Mesothelial cell of epicardium (in vitro differentiated cells): ENCODE results near the gene DSG4. TPM values are rescaled to one million over a fixed set of nuclear protein-coding genes. Genes with fewer than 3 reads are reported as not detected.
"Not testable (repeated sequence)": the region's sequence is repeated elsewhere in the genome, so short reads cannot be mapped to it uniquely, and the experiment has no call there.

Experiments used
- DNase-seq, 2 experiments: peaks; one replicate each; pipeline ENCODE4 v3.0.0; 2021; ENCODE audit warnings: low spot score in 2 of 2; ENCODE audit not compliant: unreplicated experiment in 2 of 2
- H3K27ac Mint-ChIP-seq: 2 replicates; pipeline ENCODE4 v1.8.0; 2021; ENCODE audit warnings: mixed read lengths
- H3K27me3 Mint-ChIP-seq: 2 replicates; pipeline ENCODE4 v1.8.0; 2021; ENCODE audit warnings: low read depth, mixed read lengths
- H3K36me3 Mint-ChIP-seq: 2 replicates; pipeline ENCODE4 v1.8.0; 2021; ENCODE audit warnings: mixed read lengths
- H3K4me1 Mint-ChIP-seq: 2 replicates; pipeline ENCODE4 v1.8.0; 2021; ENCODE audit warnings: mixed read lengths
- H3K4me3 Mint-ChIP-seq: 2 replicates; pipeline ENCODE4 v1.8.0; 2021; ENCODE audit warnings: mild to moderate bottlenecking, moderate library complexity, mixed read lengths
- H3K9me3 Mint-ChIP-seq: 2 replicates; pipeline ENCODE4 v1.8.0; 2021; ENCODE audit warnings: mixed read lengths
- total RNA-seq: library from RNA; stranded (reverse); gene quantifications from 3 replicates; pipeline ENCODE4 v1.2.1, GENCODE V29; 2021
- TF ChIP-seq, protein P1 (sequence below): fragments of 200-600 bp; sonication (generic); IDR thresholded peaks from one replicate; pipeline ENCODE4 v1.5.0; 2021; ENCODE audit warnings: antibody characterized with exemption; ENCODE audit not compliant: unreplicated experiment

DSG4 gene, protein sequence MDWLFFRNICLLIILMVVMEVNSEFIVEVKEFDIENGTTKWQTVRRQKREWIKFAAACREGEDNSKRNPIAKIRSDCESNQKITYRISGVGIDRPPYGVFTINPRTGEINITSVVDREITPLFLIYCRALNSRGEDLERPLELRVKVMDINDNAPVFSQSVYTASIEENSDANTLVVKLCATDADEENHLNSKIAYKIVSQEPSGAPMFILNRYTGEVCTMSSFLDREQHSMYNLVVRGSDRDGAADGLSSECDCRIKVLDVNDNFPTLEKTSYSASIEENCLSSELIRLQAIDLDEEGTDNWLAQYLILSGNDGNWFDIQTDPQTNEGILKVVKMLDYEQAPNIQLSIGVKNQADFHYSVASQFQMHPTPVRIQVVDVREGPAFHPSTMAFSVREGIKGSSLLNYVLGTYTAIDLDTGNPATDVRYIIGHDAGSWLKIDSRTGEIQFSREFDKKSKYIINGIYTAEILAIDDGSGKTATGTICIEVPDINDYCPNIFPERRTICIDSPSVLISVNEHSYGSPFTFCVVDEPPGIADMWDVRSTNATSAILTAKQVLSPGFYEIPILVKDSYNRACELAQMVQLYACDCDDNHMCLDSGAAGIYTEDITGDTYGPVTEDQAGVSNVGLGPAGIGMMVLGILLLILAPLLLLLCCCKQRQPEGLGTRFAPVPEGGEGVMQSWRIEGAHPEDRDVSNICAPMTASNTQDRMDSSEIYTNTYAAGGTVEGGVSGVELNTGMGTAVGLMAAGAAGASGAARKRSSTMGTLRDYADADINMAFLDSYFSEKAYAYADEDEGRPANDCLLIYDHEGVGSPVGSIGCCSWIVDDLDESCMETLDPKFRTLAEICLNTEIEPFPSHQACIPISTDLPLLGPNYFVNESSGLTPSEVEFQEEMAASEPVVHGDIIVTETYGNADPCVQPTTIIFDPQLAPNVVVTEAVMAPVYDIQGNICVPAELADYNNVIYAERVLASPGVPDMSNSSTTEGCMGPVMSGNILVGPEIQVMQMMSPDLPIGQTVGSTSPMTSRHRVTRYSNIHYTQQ
- 0.07 to 0.09 TPM (median 0.09 TPM) in 3 replicates for total RNA-seq

DNA sequence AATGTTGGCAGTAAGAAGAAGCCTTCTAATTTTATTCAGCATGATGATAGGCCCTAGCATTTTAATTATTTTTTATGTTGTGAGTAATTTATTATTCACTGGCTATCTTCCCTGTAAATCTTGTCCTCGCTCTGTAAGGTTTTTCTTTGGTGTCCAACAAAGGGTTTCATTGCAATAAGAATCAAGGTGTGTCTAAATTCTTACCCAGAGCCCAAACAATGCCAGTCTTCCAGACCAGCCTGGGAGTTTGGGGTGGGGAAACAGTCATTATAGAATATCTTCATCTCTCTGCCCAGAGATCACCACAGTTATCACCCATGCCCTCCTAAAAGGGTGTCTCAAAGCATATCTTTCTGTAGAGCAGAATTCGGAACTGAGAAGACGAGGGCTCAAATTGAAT, at the start of gene DSG4:
Gene DSG4, plus strand, starts transcription at position 301 of the 400 bp plus-strand sequence. CDS start 135 bp downstream, outside the sequence.
- no peaks in the 10 kb centered on the region for H3K36me3 Mint-ChIP-seq
- H3K4me3 Mint-ChIP-seq, result no peak within 1 kb of the TSS
- no peak within 1 kb of the TSS for H3K27ac Mint-ChIP-seq
- H3K9me3 Mint-ChIP-seq, result no peaks in the 10 kb centered on the region
- no peaks in the 10 kb centered on the region for H3K27me3 Mint-ChIP-seq
- TF ChIP-seq, protein P1, sequence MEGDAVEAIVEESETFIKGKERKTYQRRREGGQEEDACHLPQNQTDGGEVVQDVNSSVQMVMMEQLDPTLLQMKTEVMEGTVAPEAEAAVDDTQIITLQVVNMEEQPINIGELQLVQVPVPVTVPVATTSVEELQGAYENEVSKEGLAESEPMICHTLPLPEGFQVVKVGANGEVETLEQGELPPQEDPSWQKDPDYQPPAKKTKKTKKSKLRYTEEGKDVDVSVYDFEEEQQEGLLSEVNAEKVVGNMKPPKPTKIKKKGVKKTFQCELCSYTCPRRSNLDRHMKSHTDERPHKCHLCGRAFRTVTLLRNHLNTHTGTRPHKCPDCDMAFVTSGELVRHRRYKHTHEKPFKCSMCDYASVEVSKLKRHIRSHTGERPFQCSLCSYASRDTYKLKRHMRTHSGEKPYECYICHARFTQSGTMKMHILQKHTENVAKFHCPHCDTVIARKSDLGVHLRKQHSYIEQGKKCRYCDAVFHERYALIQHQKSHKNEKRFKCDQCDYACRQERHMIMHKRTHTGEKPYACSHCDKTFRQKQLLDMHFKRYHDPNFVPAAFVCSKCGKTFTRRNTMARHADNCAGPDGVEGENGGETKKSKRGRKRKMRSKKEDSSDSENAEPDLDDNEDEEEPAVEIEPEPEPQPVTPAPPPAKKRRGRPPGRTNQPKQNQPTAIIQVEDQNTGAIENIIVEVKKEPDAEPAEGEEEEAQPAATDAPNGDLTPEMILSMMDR, result no peak
- DNase-seq, result no peak
- H3K4me1 Mint-ChIP-seq, result peaks cover 2% of the 10 kb centered on the region

DNA sequence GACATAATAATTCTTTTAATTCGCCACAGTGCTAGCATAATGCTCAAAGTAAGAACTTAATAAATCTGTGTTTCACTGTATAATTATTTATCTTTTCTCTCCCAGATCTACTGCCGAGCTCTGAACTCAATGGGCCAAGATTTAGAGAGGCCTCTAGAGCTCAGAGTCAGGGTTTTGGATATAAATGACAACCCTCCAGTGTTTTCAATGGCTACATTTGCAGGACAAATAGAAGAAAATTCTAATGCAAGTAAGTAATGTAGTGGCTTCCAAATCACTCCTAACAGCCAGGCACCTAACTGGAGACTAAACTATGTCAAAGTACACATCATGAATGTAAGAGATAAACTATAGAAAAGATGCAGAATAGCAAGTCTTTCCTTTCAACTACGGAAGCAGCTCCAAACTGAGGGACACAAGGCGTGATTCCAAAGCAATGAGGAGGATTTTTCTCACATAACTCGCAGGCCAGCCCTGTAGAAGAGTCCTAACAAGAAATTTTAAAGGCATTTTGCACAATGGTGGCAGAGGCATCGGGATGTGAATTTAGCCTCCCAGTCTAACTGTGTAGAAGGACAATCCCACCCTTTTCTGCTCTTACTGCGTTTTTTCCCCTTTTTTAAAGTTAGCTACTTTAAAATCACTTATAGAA, 46.7 kb upstream of the DSG4 start:
- Mint-ChIP-seq H3K4me1 (peaks cover 7% of the 10 kb centered on the region), H3K36me3 (no peaks in the 10 kb centered on the region), H3K4me3 (no peak overlapping the region), H3K27ac (no peak overlapping the region), H3K9me3 (no peaks in the 10 kb centered on the region), H3K27me3 (no peaks in the 10 kb centered on the region)
- TF ChIP-seq, protein P1, result no peak
- DNase-seq, result no peak

DNA sequence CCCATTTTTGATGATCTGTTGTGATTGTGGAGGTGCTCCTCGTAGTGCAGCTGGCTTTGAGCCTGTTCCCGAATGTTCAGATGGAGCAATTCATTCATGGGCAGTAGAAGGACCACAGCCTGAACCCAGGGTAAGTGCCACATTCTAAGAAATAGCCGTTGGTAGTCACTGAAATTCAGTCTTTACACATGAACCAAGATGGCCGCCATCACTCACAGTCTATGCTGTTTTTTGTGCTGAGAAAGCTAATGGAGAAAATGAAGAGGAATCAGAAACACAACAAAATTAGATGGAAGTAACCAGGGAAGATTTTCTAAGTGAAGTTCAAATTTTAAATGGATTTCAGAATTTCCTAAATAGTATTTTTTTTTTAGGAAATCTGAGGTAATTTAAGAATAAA, 33.1 kb upstream of the DSG4 start:
- H3K27ac Mint-ChIP-seq, result no peak overlapping the region
- no peaks in the 10 kb centered on the region for H3K36me3 Mint-ChIP-seq
- TF ChIP-seq, protein P1, result no peak
- H3K27me3 Mint-ChIP-seq, result no peaks in the 10 kb centered on the region
- DNase-seq, result no peak
- H3K4me3 Mint-ChIP-seq, result no peak overlapping the region
- no peaks in the 10 kb centered on the region for H3K9me3 Mint-ChIP-seq
- H3K4me1 Mint-ChIP-seq, result no peaks in the 10 kb centered on the region

DNA sequence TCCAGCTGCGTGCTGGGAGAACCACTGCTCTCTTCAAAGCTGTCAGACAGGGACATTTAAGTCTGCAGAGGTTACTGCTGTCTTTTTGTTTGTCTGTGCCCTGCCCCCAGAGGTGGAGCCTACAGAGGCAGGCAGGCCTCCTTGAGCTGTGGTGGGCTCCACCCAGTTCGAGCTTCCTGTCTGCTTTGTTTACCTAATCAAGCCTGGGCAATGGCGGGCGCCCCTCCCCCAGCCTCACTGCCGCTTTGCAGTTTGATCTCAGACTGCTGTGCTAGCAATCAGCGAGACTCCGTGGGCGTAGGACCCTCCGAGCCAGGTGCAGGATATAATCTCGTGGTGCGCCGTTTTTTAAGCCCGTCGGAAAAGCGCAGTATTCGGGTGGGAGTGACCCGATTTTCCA, 23.2 kb upstream of the DSG4 start:
- H3K9me3 Mint-ChIP-seq, H3K27me3 Mint-ChIP-seq, H3K4me3 Mint-ChIP-seq, H3K27ac Mint-ChIP-seq, H3K36me3 Mint-ChIP-seq, DNase-seq, H3K4me1 Mint-ChIP-seq: not testable (repeated sequence)

DNA sequence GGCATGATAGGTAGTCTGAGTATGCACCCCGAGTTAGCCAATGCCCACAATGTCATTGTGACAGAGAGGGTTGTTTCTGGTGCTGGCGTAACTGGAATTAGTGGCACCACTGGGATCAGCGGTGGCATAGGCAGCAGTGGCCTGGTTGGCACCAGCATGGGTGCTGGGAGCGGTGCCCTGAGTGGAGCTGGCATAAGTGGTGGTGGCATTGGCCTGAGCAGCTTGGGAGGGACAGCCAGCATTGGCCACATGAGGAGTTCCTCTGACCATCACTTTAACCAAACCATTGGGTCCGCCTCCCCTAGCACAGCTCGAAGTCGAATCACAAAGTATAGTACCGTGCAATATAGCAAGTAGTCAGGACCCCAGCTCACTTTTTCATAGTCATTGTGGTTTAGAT, 21.6 kb upstream of the DSG4 start:
- no peak for DNase-seq
- no peak overlapping the region for H3K27ac Mint-ChIP-seq
- no peaks in the 10 kb centered on the region for H3K27me3 Mint-ChIP-seq
- no peaks in the 10 kb centered on the region for H3K36me3 Mint-ChIP-seq
- H3K9me3 Mint-ChIP-seq, result peaks cover 9% of the 10 kb centered on the region
- H3K4me3 Mint-ChIP-seq, result no peak overlapping the region
- TF ChIP-seq, protein P1, result no peak
- peaks cover 5% of the 10 kb centered on the region for H3K4me1 Mint-ChIP-seq
